ENCODE data around the gene SLC51A.
A peak's percentile ranks its signal among the peaks of the same experiment; 100 is the strongest.
"Not testable (repeated sequence)": the region's sequence is repeated elsewhere in the genome, so short reads cannot be mapped to it uniquely, and the experiment has no call there.

SLC51A gene

DNA sequence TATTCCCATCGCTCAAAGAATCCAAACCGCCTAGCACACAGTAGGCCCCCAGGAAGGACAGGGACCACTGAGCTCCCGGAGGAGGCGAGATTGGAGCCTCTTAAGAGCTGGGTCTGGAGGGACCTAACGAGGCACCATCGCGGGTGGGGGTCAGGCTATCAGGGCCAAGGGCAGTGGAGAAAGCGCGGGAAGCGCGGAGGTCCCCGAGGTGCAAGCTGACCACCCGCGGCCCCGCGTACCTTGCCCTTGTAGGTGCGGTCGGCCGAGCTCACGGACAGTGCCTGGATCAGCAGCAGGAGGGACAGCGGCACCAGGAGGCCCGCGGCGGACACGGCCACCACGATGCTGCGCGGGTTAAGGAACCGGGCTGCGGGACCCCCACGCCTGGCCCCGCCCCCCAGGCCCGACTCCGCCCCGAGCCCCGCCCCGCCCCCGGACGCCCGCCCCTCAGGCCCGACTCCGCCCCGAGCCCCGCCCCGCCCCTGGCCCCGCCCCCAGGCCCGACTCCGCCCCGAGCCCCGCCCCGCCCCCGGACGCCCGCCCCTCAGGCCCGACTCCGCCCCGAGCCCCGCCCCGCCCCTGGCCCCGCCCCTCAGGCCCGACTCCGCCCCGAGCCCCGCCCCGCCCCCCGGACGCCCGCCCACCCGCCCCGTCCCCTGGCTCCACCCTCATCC is 9.0 kb upstream of the SLC51A start:
- no peak overlapping the region for H2AFZ ChIP-seq (ENCODE audit: low read length, unreplicated experiment)
- H3K4me3 ChIP-seq (ENCODE audit: low read depth, low read length), result 0 out of 2 replicates have a peak overlapping the region, but pooled peaks have one; percentile 33
- no peaks in the 10 kb centered on the region for H3K79me2 ChIP-seq (ENCODE audit: control insufficient read depth, insufficient read depth, low read length, unreplicated experiment)
- no peak overlapping the region for H3K27ac ChIP-seq (ENCODE audit: low read depth, low read length)
- no peaks in the 10 kb centered on the region for H3K27me3 ChIP-seq (ENCODE audit: insufficient read depth, low read length)
- H3K4me1 ChIP-seq (ENCODE audit: control insufficient read depth, insufficient read depth, low read length, unreplicated experiment), result no peaks in the 10 kb centered on the region
- no peaks in the 10 kb centered on the region for H3K36me3 ChIP-seq (ENCODE audit: insufficient read depth, low read length)

- H3K4me1 ChIP-seq (ENCODE audit: control insufficient read depth, insufficient read depth, low read length, unreplicated experiment), result no peaks in the 10 kb centered on the region
- peak overlapping the region; percentile 74 for H3K4me3 ChIP-seq (ENCODE audit: low read depth, low read length)
- no peaks in the 10 kb centered on the region for H3K79me2 ChIP-seq (ENCODE audit: control insufficient read depth, insufficient read depth, low read length, unreplicated experiment)
- H3K27ac ChIP-seq (ENCODE audit: low read depth, low read length), result no peak overlapping the region
- H3K27me3 ChIP-seq (ENCODE audit: insufficient read depth, low read length), result no peaks in the 10 kb centered on the region
- peak overlapping the region; percentile 89 for H2AFZ ChIP-seq (ENCODE audit: low read length, unreplicated experiment)
- no peaks in the 10 kb centered on the region for H3K36me3 ChIP-seq (ENCODE audit: insufficient read depth, low read length)
Measured at GRCh38 chr3:196207833-196208607, 8.3 kb upstream of the SLC51A start.

DNA sequence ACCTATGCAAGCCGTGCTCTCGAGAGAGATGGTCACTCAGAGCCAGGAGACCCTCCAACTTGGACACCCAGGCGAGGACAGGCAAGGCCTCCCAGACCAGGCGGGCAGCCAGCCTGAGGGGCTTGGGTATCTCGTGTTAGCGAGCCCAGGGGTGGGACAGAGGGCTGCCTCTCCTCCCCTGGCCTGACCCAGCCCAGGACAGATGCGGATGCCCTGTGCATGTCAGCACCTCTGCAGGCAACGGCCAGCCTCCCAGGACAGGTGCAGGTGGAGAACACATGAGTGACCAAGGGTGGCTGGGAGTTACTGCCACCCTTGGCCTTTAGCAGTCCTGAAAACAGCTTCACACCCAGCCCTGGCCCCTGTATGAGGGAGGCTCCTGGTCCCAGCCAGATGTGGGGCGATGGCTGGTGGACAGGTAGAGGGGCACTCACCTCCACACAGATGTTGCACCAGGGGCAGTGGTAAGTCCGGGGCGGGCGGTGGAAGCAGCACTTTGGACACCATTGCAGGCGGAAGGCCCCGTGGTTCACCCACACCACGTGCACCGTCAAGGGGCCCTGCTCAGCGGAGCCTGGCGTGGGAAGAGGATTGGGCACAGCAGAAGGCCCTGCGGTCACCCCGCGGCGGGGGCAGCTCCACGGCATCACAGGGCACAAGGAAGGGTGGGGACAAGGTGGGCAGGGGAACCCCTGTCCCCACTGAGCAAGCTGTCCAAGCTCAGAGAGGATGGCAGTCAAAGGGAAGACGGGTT is 7.2 kb upstream of the SLC51A start:
- H3K36me3 ChIP-seq (ENCODE audit: insufficient read depth, low read length), result no peaks in the 10 kb centered on the region
- no peaks in the 10 kb centered on the region for H3K79me2 ChIP-seq (ENCODE audit: control insufficient read depth, insufficient read depth, low read length, unreplicated experiment)
- H2AFZ ChIP-seq (ENCODE audit: low read length, unreplicated experiment), result no peak overlapping the region
- no peaks in the 10 kb centered on the region for H3K27me3 ChIP-seq (ENCODE audit: insufficient read depth, low read length)
- H3K4me1 ChIP-seq (ENCODE audit: control insufficient read depth, insufficient read depth, low read length, unreplicated experiment), result no peaks in the 10 kb centered on the region
- H3K4me3 ChIP-seq (ENCODE audit: low read depth, low read length), result no peak overlapping the region
- no peak overlapping the region for H3K27ac ChIP-seq (ENCODE audit: low read depth, low read length)

DNA sequence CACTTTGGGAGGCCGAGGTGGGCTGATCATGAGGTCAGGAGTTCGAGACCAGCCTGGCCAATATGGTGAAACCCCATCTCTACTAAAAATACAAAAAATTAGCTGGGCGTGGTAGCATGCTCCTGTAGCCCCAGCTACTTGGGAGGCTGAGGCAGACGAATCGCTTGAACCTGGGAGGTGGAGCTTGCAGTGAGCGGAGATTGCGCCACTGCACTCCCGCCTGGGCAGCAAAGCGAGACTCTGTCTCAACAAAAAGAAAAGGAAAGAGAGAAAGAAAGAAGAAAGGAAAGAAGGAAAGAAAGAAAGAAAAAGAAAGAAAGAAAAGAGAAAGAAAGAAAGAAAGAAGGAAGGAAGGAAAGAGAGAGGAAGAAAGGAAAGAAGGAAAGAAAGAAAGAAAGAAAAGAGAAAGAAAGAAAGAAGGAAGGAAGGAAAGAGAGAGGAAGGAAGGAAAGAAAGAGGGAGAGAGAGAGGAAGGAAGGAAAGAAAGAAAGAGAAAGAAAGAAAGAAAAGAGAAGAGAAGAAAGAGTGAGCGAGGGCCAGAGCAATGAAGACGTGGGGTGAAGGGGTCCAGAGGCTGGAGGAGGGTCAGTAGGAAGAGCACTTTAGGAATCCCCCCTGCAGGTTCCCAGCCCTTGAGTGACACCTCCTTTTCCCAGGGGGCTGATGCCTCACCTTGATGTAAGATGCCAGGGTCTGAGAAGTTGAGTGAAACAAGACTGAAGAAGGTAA is 6.2 kb upstream of the SLC51A start:
- H3K79me2 ChIP-seq (ENCODE audit: control insufficient read depth, insufficient read depth, low read length, unreplicated experiment); H3K4me1 ChIP-seq (ENCODE audit: control insufficient read depth, insufficient read depth, low read length, unreplicated experiment); H3K27ac ChIP-seq (ENCODE audit: low read depth, low read length); H3K4me3 ChIP-seq (ENCODE audit: low read depth, low read length); H3K36me3 ChIP-seq (ENCODE audit: insufficient read depth, low read length); H2AFZ ChIP-seq (ENCODE audit: low read length, unreplicated experiment); H3K27me3 ChIP-seq (ENCODE audit: insufficient read depth, low read length): not testable (repeated sequence)

DNA sequence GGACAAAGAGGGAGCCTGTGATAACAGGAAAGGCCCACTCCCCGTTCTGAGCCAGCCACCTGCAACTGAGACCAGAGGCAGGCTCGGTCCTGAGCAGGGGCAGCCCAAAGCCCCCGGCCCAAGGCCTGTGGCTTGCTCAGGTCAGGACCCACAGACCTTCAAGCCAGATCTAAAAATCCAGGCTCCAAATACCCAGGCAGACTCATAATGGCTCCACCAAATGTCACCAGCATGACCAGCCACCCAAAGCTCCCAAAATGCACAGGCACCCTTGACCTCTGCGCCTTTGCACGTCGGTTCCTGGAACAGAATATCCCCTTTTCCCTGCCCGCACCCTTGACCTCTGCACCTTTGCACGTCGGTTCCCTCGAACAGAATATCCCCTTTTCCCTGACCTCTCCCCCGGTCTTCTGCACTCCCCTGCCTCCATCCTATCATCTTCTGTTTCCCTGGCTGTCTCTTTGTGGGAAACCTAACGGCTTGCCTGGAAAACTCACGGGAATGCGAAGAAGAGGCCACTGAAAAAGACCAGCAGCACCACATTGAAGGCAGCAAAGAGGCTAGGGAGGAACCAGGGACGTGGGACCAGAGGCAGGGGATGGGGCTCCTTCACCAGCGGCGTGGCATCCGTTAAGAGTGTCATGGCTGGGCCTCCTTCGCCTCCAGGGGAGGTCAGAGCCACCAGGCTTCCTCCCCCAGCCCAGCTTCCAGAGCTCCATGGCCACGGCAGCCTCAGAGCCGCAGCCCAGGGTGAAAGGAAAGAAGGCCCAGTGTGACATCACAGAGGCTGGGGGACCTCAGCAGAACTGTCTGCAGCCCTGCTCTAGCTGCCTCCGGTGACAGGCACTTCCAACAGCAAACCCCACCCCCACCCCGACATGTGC is 5.4 kb upstream of the SLC51A start, which contains the start of gene ZDHHC19:
Gene ZDHHC19, minus strand, starts transcription at position 728 of the 884 bp plus-strand sequence. Its CDS starts 85 bp downstream, at position 643.
- no peaks in the 10 kb centered on the region for H3K4me1 ChIP-seq (ENCODE audit: control insufficient read depth, insufficient read depth, low read length, unreplicated experiment)
- H3K27me3 ChIP-seq (ENCODE audit: insufficient read depth, low read length), result no peaks in the 10 kb centered on the region
- no peaks in the 10 kb centered on the region for H3K36me3 ChIP-seq (ENCODE audit: insufficient read depth, low read length)
- no peak within 1 kb of the TSS for H3K4me3 ChIP-seq (ENCODE audit: low read depth, low read length)
- H3K27ac ChIP-seq (ENCODE audit: low read depth, low read length), result no peak within 1 kb of the TSS
- H2AFZ ChIP-seq (ENCODE audit: low read length, unreplicated experiment), result no peak within 1 kb of the TSS
- no peaks in the 10 kb centered on the region for H3K79me2 ChIP-seq (ENCODE audit: control insufficient read depth, insufficient read depth, low read length, unreplicated experiment)

GRCh38 chr3:196214783-196215441 is 1.4 kb upstream of the SLC51A start:
- no peak overlapping the region for H3K4me3 ChIP-seq (ENCODE audit: low read depth, low read length)
- no peak overlapping the region for H3K27ac ChIP-seq (ENCODE audit: low read depth, low read length)
- H2AFZ ChIP-seq (ENCODE audit: low read length, unreplicated experiment), result no peak overlapping the region
- H3K27me3 ChIP-seq (ENCODE audit: insufficient read depth, low read length), result no peaks in the 10 kb centered on the region
- peaks cover 13% of the 10 kb centered on the region for H3K4me1 ChIP-seq (ENCODE audit: control insufficient read depth, insufficient read depth, low read length, unreplicated experiment)
- no peaks in the 10 kb centered on the region for H3K79me2 ChIP-seq (ENCODE audit: control insufficient read depth, insufficient read depth, low read length, unreplicated experiment)
- H3K36me3 ChIP-seq (ENCODE audit: insufficient read depth, low read length), result no peaks in the 10 kb centered on the region

DNA sequence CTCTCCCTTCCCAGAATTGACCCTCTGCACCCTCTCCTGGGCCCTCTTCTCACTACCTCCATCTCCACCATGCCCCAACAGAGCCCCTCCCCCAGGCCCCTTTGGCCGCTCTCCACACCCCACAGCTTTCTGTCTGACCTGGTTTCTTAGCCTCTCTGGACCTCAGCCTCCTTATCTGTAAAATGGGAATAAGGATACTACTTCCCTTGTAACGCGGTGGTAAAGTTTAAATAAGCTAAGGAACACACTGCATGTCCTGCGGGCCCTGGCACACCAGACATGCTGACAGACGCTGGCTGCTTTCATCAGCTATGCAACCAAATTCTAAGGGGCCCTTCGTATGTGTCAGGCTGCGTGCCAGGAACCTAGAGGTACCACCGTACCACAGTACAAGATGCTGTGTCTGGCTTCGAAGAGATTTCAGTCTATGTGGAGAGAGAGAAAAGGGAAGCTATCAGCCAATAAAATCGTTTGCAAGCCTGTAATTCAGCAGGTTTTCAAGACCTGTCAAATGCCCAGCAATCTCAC is 777 bp upstream of the SLC51A start:
- no peaks in the 10 kb centered on the region for H3K27me3 ChIP-seq (ENCODE audit: insufficient read depth, low read length)
- H3K4me1 ChIP-seq (ENCODE audit: control insufficient read depth, insufficient read depth, low read length, unreplicated experiment), result peaks cover 15% of the 10 kb centered on the region
- H3K36me3 ChIP-seq (ENCODE audit: insufficient read depth, low read length), result no peaks in the 10 kb centered on the region
- H3K4me3 ChIP-seq (ENCODE audit: low read depth, low read length), result no peak overlapping the region
- H3K27ac ChIP-seq (ENCODE audit: low read depth, low read length), result no peak overlapping the region
- no peaks in the 10 kb centered on the region for H3K79me2 ChIP-seq (ENCODE audit: control insufficient read depth, insufficient read depth, low read length, unreplicated experiment)
- H2AFZ ChIP-seq (ENCODE audit: low read length, unreplicated experiment), result no peak overlapping the region

- Histone ChIP-seq H3K4me1 (ENCODE audit: control insufficient read depth, insufficient read depth, low read length, unreplicated experiment) (peaks cover 15% of the 10 kb centered on the region), H3K27me3 (ENCODE audit: insufficient read depth, low read length) (no peaks in the 10 kb centered on the region), H3K36me3 (ENCODE audit: insufficient read depth, low read length) (no peaks in the 10 kb centered on the region), H3K79me2 (ENCODE audit: control insufficient read depth, insufficient read depth, low read length, unreplicated experiment) (no peaks in the 10 kb centered on the region), H2AFZ (ENCODE audit: low read length, unreplicated experiment) (no peak overlapping the region), H3K27ac (ENCODE audit: low read depth, low read length) (no peak overlapping the region), H3K4me3 (ENCODE audit: low read depth, low read length) (no peak overlapping the region)
Measured at GRCh38 chr3:196216681-196217211, 412 bp downstream of the SLC51A start.

All from ACC112 (cell line).